ENCODE results near the gene CYTH4. TPM values are rescaled to one million over a fixed set of nuclear protein-coding genes. Genes with fewer than 3 reads are reported as not detected.

Gene CYTH4
- total RNA-seq, 2 donors from 2014 or later: 50.8 to 78.0 TPM

GRCh38 chr22:37258005-37258752 lies 24.1 kb upstream of the CYTH4 start:
- Histone ChIP-seq H3K27ac (no peak overlapping the region), H3K36me3 (no peaks in the 10 kb centered on the region), H3K27me3 (replicated peaks; ENCODE audit: insufficient read depth) (peaks cover 8% of the 10 kb centered on the region), H3K9me3 (no peaks in the 10 kb centered on the region), H3K4me3 (no peak overlapping the region), H3K4me1 (ENCODE audit: control insufficient read depth in 1 of 2, low read depth in 2 of 2) (no peaks in the 10 kb centered on the region)
- ATAC-seq (ENCODE audit: insufficient number of reproducible peaks, low FRiP score, low read depth): no peak
- no peak for TF ChIP-seq CTCF (IDR thresholded peaks at IDR 0.05)
- no peak for DNase-seq (ENCODE audit: low spot score)

- ATAC-seq (ENCODE audit: insufficient number of reproducible peaks, low FRiP score, low read depth): no peak
- Histone ChIP-seq H3K27ac (no peak overlapping the region), H3K9me3 (peaks cover 2% of the 10 kb centered on the region), H3K27me3 (replicated peaks; ENCODE audit: insufficient read depth) (peaks cover 8% of the 10 kb centered on the region), H3K36me3 (no peaks in the 10 kb centered on the region), H3K4me3 (no peak overlapping the region), H3K4me1 (ENCODE audit: control insufficient read depth in 1 of 2, low read depth in 2 of 2) (no peaks in the 10 kb centered on the region)
- DNase-seq (ENCODE audit: low spot score): no peak
- TF ChIP-seq CTCF (IDR thresholded peaks at IDR 0.05): no peak
Observed at GRCh38 chr22:37258753-37259401, 23.4 kb upstream of the CYTH4 start.

- no peak for DNase-seq (ENCODE audit: low spot score)
- no peak for ATAC-seq (ENCODE audit: insufficient number of reproducible peaks, low FRiP score, low read depth)
- Histone ChIP-seq H3K9me3 (peaks cover 9% of the 10 kb centered on the region), H3K27me3 (replicated peaks; ENCODE audit: insufficient read depth) (peaks cover 8% of the 10 kb centered on the region), H3K36me3 (no peaks in the 10 kb centered on the region), H3K27ac (no peak overlapping the region), H3K4me3 (no peak overlapping the region), H3K4me1 (ENCODE audit: control insufficient read depth in 1 of 2, low read depth in 2 of 2) (no peaks in the 10 kb centered on the region)
- no peak for TF ChIP-seq CTCF (IDR thresholded peaks at IDR 0.05)
Observed at GRCh38 chr22:37259540-37260029, 22.7 kb upstream of the CYTH4 start.

GRCh38 chr22:37260155-37260795 lies 22.0 kb upstream of the CYTH4 start:
- Histone ChIP-seq H3K9me3 (peaks cover 10% of the 10 kb centered on the region), H3K27ac (no peak overlapping the region), H3K4me3 (no peak overlapping the region), H3K36me3 (no peaks in the 10 kb centered on the region), H3K27me3 (replicated peaks; ENCODE audit: insufficient read depth) (peaks cover 8% of the 10 kb centered on the region), H3K4me1 (ENCODE audit: control insufficient read depth in 1 of 2, low read depth in 2 of 2) (no peaks in the 10 kb centered on the region)
- DNase-seq (ENCODE audit: low spot score) (no peak), ATAC-seq (ENCODE audit: insufficient number of reproducible peaks, low FRiP score, low read depth) (no peak)
- no peak for TF ChIP-seq CTCF (IDR thresholded peaks at IDR 0.05)

GRCh38 chr22:37260901-37261336 lies 21.4 kb upstream of the CYTH4 start:
- Histone ChIP-seq H3K9me3 (peaks cover 10% of the 10 kb centered on the region), H3K4me3 (no peak overlapping the region), H3K27me3 (replicated peaks; ENCODE audit: insufficient read depth) (peaks cover 8% of the 10 kb centered on the region), H3K36me3 (no peaks in the 10 kb centered on the region), H3K4me1 (ENCODE audit: control insufficient read depth in 1 of 2, low read depth in 2 of 2) (no peaks in the 10 kb centered on the region), H3K27ac (no peak overlapping the region)
- no peak for DNase-seq (ENCODE audit: low spot score)
- ATAC-seq (ENCODE audit: insufficient number of reproducible peaks, low FRiP score, low read depth): no peak
- TF ChIP-seq CTCF (IDR thresholded peaks at IDR 0.05): peak; percentile 73

All from thoracic aorta (tissue), 2 donors.